Memory B cell (primary cell): ENCODE measurements around the gene POLD2.
A peak's percentile ranks its signal among the peaks of the same experiment; 100 is the strongest.
"Not testable (repeated sequence)": the region's sequence is repeated elsewhere in the genome, so short reads cannot be mapped to it uniquely, and the experiment has no call there.

ENCODE experiments used
- ATAC-seq: fragments of 150-1000 bp; cut with Tn5 transposase; 2 replicates; pipeline ENCODE4 v1.10.0; 2021; ENCODE audit warnings: low read depth, mild to moderate bottlenecking, moderate library complexity
- DNase-seq, 2 donors: peaks; one replicate each; pipeline ENCODE4 v3.0.0; 2022; ENCODE audit warnings: low spot score in 2 of 2
- H3K27ac Mint-ChIP-seq: one replicate; pipeline ENCODE4 v1.8.0; 2022; ENCODE audit warnings: mild to moderate bottlenecking, moderate library complexity, mixed read lengths
- H3K27me3 Mint-ChIP-seq: one replicate; pipeline ENCODE4 v1.8.0; 2022; ENCODE audit warnings: mixed read lengths
- H3K36me3 Mint-ChIP-seq: one replicate; pipeline ENCODE4 v1.8.0; 2022; ENCODE audit warnings: mild to moderate bottlenecking, mixed read lengths
- H3K4me1 Mint-ChIP-seq: one replicate; pipeline ENCODE4 v1.8.0; 2022; ENCODE audit warnings: mixed read lengths
- H3K4me3 Mint-ChIP-seq: one replicate; pipeline ENCODE4 v1.8.0; 2022; ENCODE audit warnings: mild to moderate bottlenecking, moderate library complexity, mixed read lengths
- H3K9me3 Mint-ChIP-seq: one replicate; pipeline ENCODE4 v1.8.0; 2022; ENCODE audit warnings: mixed read lengths

POLD2 gene

DNA sequence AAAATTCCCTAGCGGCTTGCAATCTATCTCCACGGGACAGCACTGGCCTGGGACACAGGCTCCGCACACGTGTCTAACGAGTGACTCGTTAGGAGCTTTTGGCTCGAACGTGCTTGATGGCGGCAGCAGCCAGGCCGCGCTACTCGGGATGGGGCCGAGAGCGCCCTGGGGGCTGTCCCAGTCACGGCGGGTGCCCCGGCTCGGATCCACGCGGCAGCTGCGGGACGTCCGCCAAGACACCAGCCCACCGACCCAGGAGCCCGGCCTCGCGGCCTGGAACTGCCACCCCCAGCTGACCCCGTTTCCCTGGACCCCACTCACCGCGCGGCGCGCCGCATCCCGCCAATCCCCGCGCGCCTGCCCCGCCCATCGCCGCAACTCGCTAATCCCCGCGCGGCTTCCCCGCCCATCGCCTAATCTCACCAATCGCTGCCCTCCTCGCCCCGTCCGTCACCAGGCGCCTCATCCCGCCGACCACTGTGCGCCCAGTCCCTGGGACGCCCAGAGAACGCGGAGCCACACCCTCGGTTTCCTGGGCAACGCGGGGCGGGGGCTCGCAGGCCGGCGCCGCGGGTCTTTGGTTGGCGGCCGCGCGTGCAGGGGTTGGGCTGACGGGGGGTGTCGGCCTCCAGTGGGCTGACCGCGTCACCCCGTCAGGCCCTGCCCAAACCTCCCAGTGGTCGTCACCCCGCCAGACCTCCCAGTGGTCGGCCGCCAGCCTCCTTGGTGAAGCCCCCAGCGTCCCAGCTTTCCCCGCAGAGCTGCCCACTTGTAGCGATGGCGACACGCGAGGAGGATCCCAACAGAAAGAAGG, at the start of gene POLD2:
Gene POLD2, minus strand, starts transcription at position 359 of the 814 bp plus-strand sequence. CDS start 1,495 bp downstream, outside the sequence.
- Mint-ChIP-seq H3K27me3 (no peaks in the 10 kb centered on the region), H3K9me3 (peaks cover 5% of the 10 kb centered on the region), H3K4me1 (peaks cover 12% of the 10 kb centered on the region), H3K36me3 (peaks cover 12% of the 10 kb centered on the region), H3K27ac (peak within 1 kb of the TSS; percentile 76), H3K4me3 (peak within 1 kb of the TSS; percentile 91)
- DNase-seq (peak; percentile 93 to 94), ATAC-seq (peak; percentile 97)

DNA sequence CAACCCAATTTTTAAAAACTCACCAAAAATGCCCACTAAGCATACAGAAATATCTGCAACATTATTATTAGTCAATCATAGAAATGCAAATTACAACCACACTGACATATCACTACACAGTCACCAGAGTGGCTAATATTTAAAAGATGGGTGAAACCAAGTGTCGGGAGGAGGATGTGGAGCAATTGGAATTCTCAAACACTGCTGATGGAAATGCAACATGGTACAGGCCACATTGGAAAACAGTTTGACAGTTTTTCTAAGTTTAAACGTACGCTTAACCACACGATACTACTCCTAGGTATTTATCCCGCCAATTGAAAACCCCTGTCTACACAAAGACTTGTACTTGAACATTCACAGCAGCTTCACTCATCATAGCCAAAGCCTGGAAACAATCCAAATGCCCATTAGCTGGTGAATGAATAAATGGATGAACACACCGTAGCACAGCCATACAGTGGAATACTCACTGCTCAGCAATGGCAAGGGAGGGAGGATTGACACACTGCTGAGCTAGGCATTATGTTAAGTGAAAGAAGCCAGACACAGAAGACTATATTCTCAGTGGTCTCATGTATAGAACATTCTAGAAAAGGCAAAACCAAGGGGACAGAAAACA, 49.6 kb upstream of the POLD2 start:
- Mint-ChIP-seq H3K9me3 (peaks cover 7% of the 10 kb centered on the region), H3K36me3 (peaks cover 3% of the 10 kb centered on the region), H3K4me3 (no peak overlapping the region), H3K27me3 (peaks cover 14% of the 10 kb centered on the region), H3K4me1 (peaks cover 4% of the 10 kb centered on the region), H3K27ac (no peak overlapping the region)
- DNase-seq (no peak), ATAC-seq (no peak)

DNA sequence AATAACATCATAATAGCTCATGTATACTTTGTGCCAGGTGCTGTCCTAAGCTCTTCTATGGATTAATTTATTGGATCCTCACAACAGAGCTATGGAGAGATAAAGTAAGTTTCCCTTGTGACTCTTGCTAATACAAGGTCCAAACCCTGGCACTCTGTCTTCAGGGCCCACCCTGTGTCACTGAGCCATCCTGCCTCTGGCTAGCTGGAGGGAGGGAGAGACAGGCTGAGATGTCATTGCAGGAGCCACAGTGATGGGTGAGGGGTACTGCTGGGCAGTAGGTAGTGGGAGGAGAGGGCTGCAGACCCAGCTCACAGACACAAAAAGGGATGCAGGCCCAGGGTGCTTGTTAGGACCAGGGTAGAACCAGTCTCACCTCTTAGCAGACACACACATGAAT, 49.0 kb upstream of the POLD2 start:
- ATAC-seq (no peak), DNase-seq (no peak)
- no peak overlapping the region for H3K4me3 Mint-ChIP-seq
- H3K36me3 Mint-ChIP-seq, result peaks cover 3% of the 10 kb centered on the region
- peaks cover 12% of the 10 kb centered on the region for H3K27me3 Mint-ChIP-seq
- no peak overlapping the region for H3K27ac Mint-ChIP-seq
- H3K4me1 Mint-ChIP-seq, result peaks cover 10% of the 10 kb centered on the region
- H3K9me3 Mint-ChIP-seq, result peaks cover 7% of the 10 kb centered on the region

- DNase-seq, H3K36me3 Mint-ChIP-seq, H3K9me3 Mint-ChIP-seq, ATAC-seq, H3K27ac Mint-ChIP-seq, H3K4me3 Mint-ChIP-seq: not testable (repeated sequence)
- peaks cover 13% of the 10 kb centered on the region for H3K4me1 Mint-ChIP-seq
- H3K27me3 Mint-ChIP-seq, result peaks cover 12% of the 10 kb centered on the region
These were observed 48.6 kb upstream of the POLD2 start for GRCh38 chr7:44171901-44172300.

DNA sequence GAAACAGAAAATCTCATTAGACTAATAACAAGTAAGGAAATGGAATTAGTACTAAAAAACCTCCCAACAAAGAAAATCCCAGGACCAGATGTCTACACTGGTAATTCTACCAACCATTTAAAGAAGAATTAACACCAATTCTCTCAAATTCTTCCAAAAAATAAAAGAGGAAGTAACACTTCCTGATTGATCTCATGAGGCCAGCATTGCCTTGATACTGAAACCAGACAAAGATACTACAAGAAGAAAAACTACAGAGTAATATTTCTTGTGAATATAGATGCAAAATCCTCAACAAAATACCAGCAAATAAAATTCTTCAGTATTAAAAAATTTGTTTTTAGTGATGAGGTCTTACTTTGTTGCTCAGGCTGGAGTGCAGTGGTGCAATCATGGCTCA, 44.6 kb upstream of the POLD2 start:
- no peak overlapping the region for H3K27ac Mint-ChIP-seq
- peaks cover 3% of the 10 kb centered on the region for H3K27me3 Mint-ChIP-seq
- DNase-seq (no peak), ATAC-seq (peak; percentile 95)
- peaks cover 7% of the 10 kb centered on the region for H3K36me3 Mint-ChIP-seq
- H3K4me3 Mint-ChIP-seq, result no peak overlapping the region
- H3K4me1 Mint-ChIP-seq, result peaks cover 9% of the 10 kb centered on the region
- H3K9me3 Mint-ChIP-seq, result peaks cover 11% of the 10 kb centered on the region

DNA sequence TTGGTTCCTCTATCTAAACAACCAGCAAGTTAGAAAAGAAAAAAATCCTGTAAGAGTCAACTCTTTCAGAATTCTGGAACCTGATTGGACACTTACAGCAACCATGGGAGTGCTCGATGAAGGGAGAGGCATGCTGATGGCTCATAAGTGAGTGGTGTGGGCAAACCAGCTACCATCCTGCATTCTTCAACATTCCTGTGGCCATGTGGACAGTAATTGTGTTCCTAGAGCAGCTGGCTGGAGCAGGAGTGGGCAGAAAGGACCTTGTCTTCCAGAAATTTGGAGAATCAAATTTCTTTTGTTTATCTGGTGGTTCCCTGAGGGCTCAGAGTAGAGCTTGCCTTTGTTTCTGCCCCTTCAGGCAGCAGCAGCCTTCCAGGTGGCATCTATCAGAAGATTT, 40.2 kb upstream of the POLD2 start:
- ATAC-seq, result no peak
- Mint-ChIP-seq H3K27me3 (peaks cover 4% of the 10 kb centered on the region), H3K9me3 (peaks cover 8% of the 10 kb centered on the region), H3K4me1 (peaks cover 9% of the 10 kb centered on the region), H3K27ac (no peak overlapping the region), H3K4me3 (no peak overlapping the region), H3K36me3 (peaks cover 4% of the 10 kb centered on the region)
- DNase-seq, result no peak

DNA sequence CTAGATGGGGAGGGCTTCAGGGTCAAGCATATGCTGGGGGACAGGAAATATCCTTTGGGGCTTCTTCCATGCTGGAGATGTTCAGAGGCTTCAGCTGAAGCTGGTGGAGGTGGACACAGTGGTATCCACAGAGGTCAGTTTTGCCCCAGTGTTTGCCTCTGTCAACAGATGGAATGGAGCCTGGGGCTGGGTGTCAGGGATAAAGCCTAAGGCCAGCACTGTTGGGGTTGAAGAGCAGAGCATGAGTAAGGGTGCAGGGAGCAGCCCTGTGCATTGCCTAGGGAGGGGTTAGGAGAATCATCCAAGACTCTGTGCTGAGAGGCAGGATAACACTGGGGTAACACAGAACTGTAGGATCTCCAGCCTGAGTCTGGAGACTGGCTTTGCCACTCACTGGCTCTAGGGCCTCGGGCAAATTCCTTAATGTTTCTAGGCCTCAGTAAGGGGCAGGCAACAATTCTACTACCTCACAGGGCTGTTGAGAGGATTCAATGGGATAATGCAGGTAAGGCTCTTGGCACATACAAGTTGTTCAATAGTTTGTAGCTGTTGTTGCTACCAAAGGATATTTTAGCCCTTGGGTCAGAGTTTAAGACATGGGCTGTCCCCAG, 39.5 kb upstream of the POLD2 start:
- Mint-ChIP-seq H3K27ac (no peak overlapping the region), H3K9me3 (peaks cover 8% of the 10 kb centered on the region), H3K36me3 (peaks cover 4% of the 10 kb centered on the region), H3K27me3 (peaks cover 5% of the 10 kb centered on the region), H3K4me1 (peaks cover 9% of the 10 kb centered on the region), H3K4me3 (no peak overlapping the region)
- ATAC-seq (no peak), DNase-seq (no peak)

GRCh38 chr7:44162179-44162578, 38.8 kb upstream of the POLD2 start:
- peaks cover 4% of the 10 kb centered on the region for H3K36me3 Mint-ChIP-seq
- no peak overlapping the region for H3K27ac Mint-ChIP-seq
- peaks cover 8% of the 10 kb centered on the region for H3K9me3 Mint-ChIP-seq
- no peak for DNase-seq
- H3K27me3 Mint-ChIP-seq, result peaks cover 6% of the 10 kb centered on the region
- H3K4me1 Mint-ChIP-seq, result peaks cover 2% of the 10 kb centered on the region
- ATAC-seq, result no peak
- H3K4me3 Mint-ChIP-seq, result no peak overlapping the region

- H3K4me1 Mint-ChIP-seq, result no peaks in the 10 kb centered on the region
- no peak overlapping the region for H3K4me3 Mint-ChIP-seq
- peaks cover 6% of the 10 kb centered on the region for H3K27me3 Mint-ChIP-seq
- ATAC-seq (no peak), DNase-seq (no peak)
- peaks cover 8% of the 10 kb centered on the region for H3K9me3 Mint-ChIP-seq
- no peak overlapping the region for H3K27ac Mint-ChIP-seq
- H3K36me3 Mint-ChIP-seq, result peaks cover 4% of the 10 kb centered on the region
These were observed 38.0 kb upstream of the POLD2 start for GRCh38 chr7:44161371-44161770.

- no peak overlapping the region for H3K27ac Mint-ChIP-seq
- DNase-seq, result no peak
- peaks cover 4% of the 10 kb centered on the region for H3K36me3 Mint-ChIP-seq
- no peak for ATAC-seq
- no peaks in the 10 kb centered on the region for H3K4me1 Mint-ChIP-seq
- H3K4me3 Mint-ChIP-seq, result no peak overlapping the region
- peaks cover 6% of the 10 kb centered on the region for H3K27me3 Mint-ChIP-seq
- H3K9me3 Mint-ChIP-seq, result peaks cover 8% of the 10 kb centered on the region
These were observed 36.7 kb upstream of the POLD2 start for GRCh38 chr7:44159824-44160630.

DNA sequence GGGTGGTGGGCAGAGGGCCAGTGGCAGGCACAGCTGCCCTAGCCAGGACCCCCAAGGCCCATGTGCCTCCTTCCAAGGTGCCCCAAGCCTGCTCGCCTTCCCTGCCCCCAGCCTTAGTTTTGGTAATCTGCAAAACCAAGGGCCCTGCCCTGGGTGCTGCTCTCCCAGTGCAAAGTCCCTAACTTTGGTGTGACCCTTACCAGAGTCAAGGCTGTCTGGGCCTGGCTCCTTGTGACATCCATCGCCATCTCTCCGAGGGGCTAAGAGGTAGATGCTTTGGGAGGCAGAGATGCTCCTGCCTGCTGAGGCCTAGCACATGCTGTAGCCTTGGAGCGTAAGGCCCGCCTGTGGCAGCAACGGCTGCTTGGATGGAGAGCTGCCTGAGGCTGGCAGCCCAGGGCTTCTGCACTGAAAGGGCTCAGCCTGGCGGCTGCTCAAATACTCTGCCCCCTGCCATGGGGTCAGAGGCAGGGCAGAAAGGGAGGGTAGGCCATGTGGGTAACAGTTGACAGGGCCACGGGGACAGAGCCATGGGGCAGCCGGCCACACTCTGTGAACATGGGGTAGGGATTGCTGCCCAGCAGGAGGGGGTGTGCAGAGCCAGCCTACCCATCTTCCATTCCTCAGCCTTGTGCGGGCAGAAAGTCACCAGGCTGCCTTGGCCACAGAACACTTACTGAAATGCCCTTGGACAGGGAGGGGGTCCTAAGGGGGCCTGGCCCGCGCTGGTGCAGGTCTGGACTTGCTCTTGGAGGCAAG, 35.7 kb upstream of the POLD2 start:
- Mint-ChIP-seq H3K9me3 (peaks cover 1% of the 10 kb centered on the region), H3K4me1 (no peaks in the 10 kb centered on the region), H3K27me3 (peaks cover 6% of the 10 kb centered on the region), H3K4me3 (no peak overlapping the region), H3K36me3 (no peaks in the 10 kb centered on the region), H3K27ac (no peak overlapping the region)
- ATAC-seq (no peak), DNase-seq (no peak)

- H3K27ac Mint-ChIP-seq, result no peak overlapping the region
- H3K4me3 Mint-ChIP-seq, result no peak overlapping the region
- H3K36me3 Mint-ChIP-seq, result no peaks in the 10 kb centered on the region
- DNase-seq, result no peak
- no peaks in the 10 kb centered on the region for H3K9me3 Mint-ChIP-seq
- no peak for ATAC-seq
- H3K4me1 Mint-ChIP-seq, result no peaks in the 10 kb centered on the region
- peaks cover 7% of the 10 kb centered on the region for H3K27me3 Mint-ChIP-seq
These were observed 34.9 kb upstream of the POLD2 start for GRCh38 chr7:44158096-44158872.
